WTC11 (cell line): Measurements from ENCODE around the gene SENP1. TPM values are rescaled to one million over a fixed set of nuclear protein-coding genes. Genes with fewer than 3 reads are reported as not detected.

ENCODE experiments used
- ATAC-seq: fragments of 200-7000 bp; cut with Tn5 transposase; 2 replicates; pipeline ENCODE4 v1.10.0; 2021; ENCODE audit warnings: mild to moderate bottlenecking, moderate library complexity
- CTCF ChIA-PET: fragments of 300-600 bp; sonication (Branson Sonifier 250); formaldehyde crosslinking; loops from one replicate; lab custom pipeline; 2021; ENCODE audit warnings: antibody characterized with exemption; lab: Charles Lee
- POLR2A ChIA-PET: fragments of 350-600 bp; sonication (Branson Sonifier 250); formaldehyde crosslinking; loops from one replicate; lab custom pipeline; 2021; ENCODE audit warnings: antibody characterized with exemption; lab: Charles Lee
- DNase-seq: peaks from one replicate; pipeline ENCODE4 v3.0.0; 2021; ENCODE audit warnings: low spot score
- H3K27ac Mint-ChIP-seq: 2 replicates; pipeline ENCODE4 v1.8.0; 2021; ENCODE audit warnings: mixed read lengths
- H3K27me3 Mint-ChIP-seq: 2 replicates; pipeline ENCODE4 v1.8.0; 2021; ENCODE audit warnings: low read depth, mild to moderate bottlenecking, moderate library complexity, mixed read lengths
- H3K36me3 Mint-ChIP-seq: 2 replicates; pipeline ENCODE4 v1.8.0; 2021; ENCODE audit warnings: mixed read lengths
- H3K4me1 Mint-ChIP-seq: 2 replicates; pipeline ENCODE4 v1.8.0; 2022; ENCODE audit warnings: mixed read lengths
- H3K4me3 Mint-ChIP-seq: 2 replicates; pipeline ENCODE4 v1.8.0; 2021; ENCODE audit warnings: mild to moderate bottlenecking, moderate library complexity, mixed read lengths
- H3K9me3 Mint-ChIP-seq: 2 replicates; pipeline ENCODE4 v1.8.0; 2021; ENCODE audit warnings: mixed read lengths
- AFF4 ChIP-seq: sonication (generic); formaldehyde crosslinking; IDR thresholded peaks from 2 replicates; pipeline ENCODE4 v1.8.1; 2023; ENCODE audit warnings: mild to moderate bottlenecking, missing genetic modification reagents, borderline replicate concordance
- ATF1 ChIP-seq: sonication (generic); formaldehyde crosslinking; IDR thresholded peaks from 2 replicates; pipeline ENCODE4 v1.8.1; 2023; ENCODE audit warnings: mild to moderate bottlenecking, moderate library complexity, missing genetic modification reagents
- CBFB ChIP-seq: sonication (generic); formaldehyde crosslinking; IDR thresholded peaks from 2 replicates; pipeline ENCODE4 v1.8.1; 2022; ENCODE audit warnings: mild to moderate bottlenecking, low read depth, missing genetic modification reagents
- CREB1 ChIP-seq: sonication (generic); formaldehyde crosslinking; IDR thresholded peaks from 2 replicates; pipeline ENCODE4 v1.8.0; 2023; ENCODE audit warnings: mild to moderate bottlenecking, missing genetic modification reagents
- FOXK1 ChIP-seq: sonication (generic); formaldehyde crosslinking; IDR thresholded peaks from 2 replicates; pipeline ENCODE4 v1.8.0; 2022; ENCODE audit warnings: mild to moderate bottlenecking, moderate library complexity, missing genetic modification reagents
- IRF1 ChIP-seq: sonication (generic); formaldehyde crosslinking; IDR thresholded peaks from 2 replicates; pipeline ENCODE4 v1.8.0; 2023; ENCODE audit warnings: missing genetic modification reagents
- MXD4 ChIP-seq: fragments of 250-450 bp; sonication (Bioruptor Pico); IDR thresholded peaks from 2 replicates; pipeline ENCODE4 v1.8.0; 2021; ENCODE audit warnings: mild to moderate bottlenecking, moderate library complexity, borderline replicate concordance
- NFATC4 ChIP-seq: fragments of 250-450 bp; sonication (Bioruptor Pico); IDR thresholded peaks from 2 replicates; pipeline ENCODE4 v1.9.0; 2021; ENCODE audit warnings: mild to moderate bottlenecking
- USF2 ChIP-seq: sonication (generic); formaldehyde crosslinking; IDR thresholded peaks from 2 replicates; pipeline ENCODE4 v1.8.1; 2023; ENCODE audit warnings: mild to moderate bottlenecking, missing genetic modification reagents, moderate library complexity
- ZMAT4 ChIP-seq: fragments of 250-450 bp; sonication (Bioruptor Pico); IDR thresholded peaks from 2 replicates; pipeline ENCODE4 v1.9.0; 2021; ENCODE audit warnings: mild to moderate bottlenecking
- ZNF263 ChIP-seq: sonication (generic); formaldehyde crosslinking; IDR thresholded peaks from 2 replicates; pipeline ENCODE4 v1.8.1; 2022; ENCODE audit warnings: low read depth, mild to moderate bottlenecking, moderate library complexity, missing genetic modification reagents
- ZNF281 ChIP-seq: sonication (generic); formaldehyde crosslinking; IDR thresholded peaks from 2 replicates; pipeline ENCODE4 v1.8.0; 2023; ENCODE audit warnings: mild to moderate bottlenecking, missing genetic modification reagents
- ZNF512 ChIP-seq: sonication (generic); formaldehyde crosslinking; IDR thresholded peaks from 2 replicates; pipeline ENCODE4 v1.8.1; 2022; ENCODE audit warnings: missing genetic modification reagents, borderline replicate concordance
- total RNA-seq: library from RNA; stranded (reverse); gene quantifications from 3 replicates; pipeline ENCODE4 v1.2.3, GENCODE V29; 2021

The SENP1 gene
- total RNA-seq, 1 experiment from 2014 or later, result 20.4 TPM

GRCh38 chr12:48022180-48022521 is 83.7 kb downstream of the SENP1 start (continued):
- TF ChIP-seq ZNF512, result no peak
- no peak for TF ChIP-seq ZNF263 (CRISPR knock-in tag)

- DNase-seq, result peak; percentile 81
- peak; percentile 95 for ATAC-seq
- Mint-ChIP-seq H3K9me3 (no peaks in the 10 kb centered on the region), H3K27ac (no peak overlapping the region), H3K4me3 (no peak overlapping the region), H3K27me3 (peaks cover 100% of the 10 kb centered on the region), H3K4me1 (peaks cover 21% of the 10 kb centered on the region), H3K36me3 (no peaks in the 10 kb centered on the region)
- ChIA-PET CTCF (interaction anchor here (0.9 to 2.8 kb wide), 8 partner anchors 10 to 80 kb away, joined by 3 to 12 read pairs (median 6); partner anchors contain the start of gene TMEM106C), POLR2A (interaction anchor here (0.6 to 0.7 kb wide), 3 partner anchors 77 to 768 kb away, joined by 3 to 5 read pairs (median 3); no protein-coding TSS in a partner anchor)
- TF ChIP-seq AFF4 (CRISPR knock-in tag) (peak; percentile 76; the same call in 1 of the 2 replicates), MXD4 (CRISPR knock-in tag) (no peak), ZMAT4 (peak; percentile 21; the same call in 1 of the 2 replicates), NFATC4 (no peak), ATF1 (no peak), ZNF281 (CRISPR knock-in tag) (0 out of 2 replicates have a peak, but pooled peaks have one; percentile 31), CBFB (CRISPR knock-in tag) (no peak), CREB1 (CRISPR knock-in tag) (0 out of 2 replicates have a peak, but pooled peaks have one; percentile 56), IRF1 (CRISPR knock-in tag) (no peak), FOXK1 (peak; percentile 69), USF2 (CRISPR knock-in tag) (no peak)
Measured at GRCh38 chr12:48021485-48022179, 84.2 kb downstream of the SENP1 start.
